ENCODE data around the gene FCF1.

- TF ChIP-seq CTCF (IDR thresholded peaks at IDR 0.05) (no peak), TCF7 (CRISPR knock-in tag; IDR thresholded peaks at IDR 0.05; ENCODE audit: low read depth) (no peak), NR2C2 (CRISPR knock-in tag; IDR thresholded peaks at IDR 0.05) (no peak)
Measured at GRCh38 chr14:74685921-74686678, 26.8 kb upstream of the FCF1 start.
